ENCODE measurements around the gene IL4.

The IL4 gene

DNA sequence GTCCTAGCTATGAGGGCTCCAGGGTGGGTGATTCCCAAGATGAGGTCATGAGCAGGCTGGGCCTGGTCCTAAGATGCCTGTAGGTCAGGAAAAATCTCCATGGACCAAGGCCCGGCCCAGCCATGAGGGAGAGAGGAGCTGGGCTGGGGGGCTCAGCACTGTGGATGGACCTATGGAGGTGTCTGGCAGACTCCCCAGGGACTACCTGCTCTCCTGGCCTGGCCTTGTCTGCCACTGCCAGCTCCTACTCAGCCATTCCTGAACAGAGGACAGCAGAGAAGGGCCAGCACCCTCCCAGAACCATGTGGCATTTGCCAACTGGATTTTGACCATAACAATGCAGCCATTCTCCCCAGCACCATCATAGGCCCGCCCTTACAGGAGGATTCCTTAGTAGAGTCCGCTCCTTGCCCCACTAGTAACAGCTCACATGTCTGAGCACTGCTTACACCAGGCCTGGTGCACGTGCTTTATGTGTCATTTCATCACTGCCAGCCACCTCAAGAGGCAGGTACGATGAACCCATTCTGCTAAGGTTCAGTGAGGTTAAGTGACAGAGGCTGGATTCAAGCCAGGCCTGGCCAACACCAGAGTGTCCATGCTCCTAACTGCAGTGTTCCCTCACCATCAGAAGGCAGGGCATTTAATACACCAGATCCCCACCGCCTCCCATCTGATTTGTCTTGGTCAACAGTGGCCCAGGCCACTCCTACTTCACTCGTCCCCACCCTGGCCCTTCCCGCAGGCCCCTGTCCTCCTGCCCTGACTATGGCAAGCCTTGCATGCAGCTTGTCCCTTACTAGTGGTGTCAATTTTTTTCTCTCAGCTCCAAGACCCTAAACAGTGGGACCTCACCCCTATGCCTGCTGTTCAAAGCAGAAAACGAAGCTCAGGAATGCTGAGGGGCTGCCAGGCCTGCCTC, 15.1 kb upstream of the IL4 start:
- no peak for DNase-seq

DNA sequence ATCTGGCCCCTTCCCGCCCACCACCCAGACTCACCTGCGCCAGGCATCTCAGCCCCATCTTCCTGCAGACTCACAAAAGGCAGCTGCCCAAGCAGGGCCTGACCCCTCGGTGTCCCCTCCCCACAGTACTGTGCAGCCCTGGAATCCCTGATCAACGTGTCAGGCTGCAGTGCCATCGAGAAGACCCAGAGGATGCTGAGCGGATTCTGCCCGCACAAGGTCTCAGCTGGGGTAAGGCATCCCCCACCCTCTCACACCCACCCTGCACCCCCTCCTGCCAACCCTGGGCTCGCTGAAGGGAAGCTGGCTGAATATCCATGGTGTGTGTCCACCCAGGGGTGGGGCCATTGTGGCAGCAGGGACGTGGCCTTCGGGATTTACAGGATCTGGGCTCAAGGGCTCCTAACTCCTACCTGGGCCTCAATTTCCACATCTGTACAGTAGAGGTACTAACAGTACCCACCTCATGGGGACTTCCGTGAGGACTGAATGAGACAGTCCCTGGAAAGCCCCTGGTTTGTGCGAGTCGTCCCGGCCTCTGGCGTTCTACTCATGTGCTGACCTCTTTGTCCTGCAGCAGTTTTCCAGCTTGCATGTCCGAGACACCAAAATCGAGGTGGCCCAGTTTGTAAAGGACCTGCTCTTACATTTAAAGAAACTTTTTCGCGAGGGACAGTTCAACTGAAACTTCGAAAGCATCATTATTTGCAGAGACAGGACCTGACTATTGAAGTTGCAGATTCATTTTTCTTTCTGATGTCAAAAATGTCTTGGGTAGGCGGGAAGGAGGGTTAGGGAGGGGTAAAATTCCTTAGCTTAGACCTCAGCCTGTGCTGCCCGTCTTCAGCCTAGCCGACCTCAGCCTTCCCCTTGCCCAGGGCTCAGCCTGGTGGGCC, 13.9 kb upstream of the IL4 start:
- DNase-seq, result no peak

DNA sequence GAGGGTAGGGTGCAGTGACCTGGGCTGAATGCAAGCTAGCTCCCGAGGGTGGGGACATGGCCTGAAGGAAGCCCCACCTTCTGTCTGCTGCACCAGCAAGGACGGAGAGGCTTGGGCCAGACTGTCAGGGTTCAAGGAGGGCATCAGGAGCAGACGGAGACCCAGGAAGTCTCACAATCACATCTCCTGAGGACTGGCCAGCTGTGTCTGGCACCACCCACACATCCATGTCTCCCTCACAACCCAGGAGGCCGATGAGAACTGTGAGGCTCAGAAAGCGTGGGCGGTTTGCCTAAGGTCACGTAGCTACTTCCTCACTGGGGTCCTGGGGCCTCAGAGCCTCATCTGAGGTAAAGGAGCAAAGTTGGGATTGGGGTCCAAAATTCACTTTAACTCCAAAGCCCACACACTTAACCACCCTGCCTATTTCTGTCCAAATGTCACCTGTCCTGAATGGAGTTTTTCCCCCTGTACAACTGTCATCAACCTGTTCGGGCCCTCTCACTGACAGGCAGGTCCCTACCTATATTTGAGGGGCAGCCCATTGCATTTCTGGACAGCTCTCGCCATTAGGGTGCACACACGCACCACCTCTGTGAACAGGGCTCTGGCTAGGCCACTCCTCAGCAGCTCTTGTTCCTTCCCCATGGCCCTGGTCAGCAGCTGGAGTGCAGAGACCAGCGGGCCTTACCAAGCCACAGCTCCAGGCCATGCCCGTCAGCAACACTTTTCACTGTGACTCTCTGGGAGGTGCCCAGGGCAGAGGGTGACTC, 12.4 kb upstream of the IL4 start:
- DNase-seq, result peak; percentile 29 to 52

DNA sequence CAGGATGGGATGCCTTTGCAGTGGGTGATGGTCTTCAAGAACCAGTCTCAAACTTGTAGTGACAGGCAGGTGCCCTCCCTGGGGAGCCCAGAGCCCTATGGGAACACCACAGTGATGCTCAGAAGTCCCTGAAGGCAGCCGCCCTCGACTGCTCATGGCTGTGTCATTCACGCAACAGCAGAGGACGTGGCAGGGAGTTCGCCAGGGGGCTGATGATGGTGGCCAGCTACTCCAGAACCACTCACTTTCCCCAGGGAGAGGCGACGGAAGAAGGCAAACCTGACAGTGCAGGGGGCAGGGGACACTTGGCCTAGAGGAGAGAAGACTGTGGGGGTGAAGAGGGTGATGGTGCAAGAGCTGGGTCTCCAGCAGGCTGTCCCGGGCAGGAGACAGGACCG, 11.8 kb upstream of the IL4 start:
- no peak for DNase-seq

DNA sequence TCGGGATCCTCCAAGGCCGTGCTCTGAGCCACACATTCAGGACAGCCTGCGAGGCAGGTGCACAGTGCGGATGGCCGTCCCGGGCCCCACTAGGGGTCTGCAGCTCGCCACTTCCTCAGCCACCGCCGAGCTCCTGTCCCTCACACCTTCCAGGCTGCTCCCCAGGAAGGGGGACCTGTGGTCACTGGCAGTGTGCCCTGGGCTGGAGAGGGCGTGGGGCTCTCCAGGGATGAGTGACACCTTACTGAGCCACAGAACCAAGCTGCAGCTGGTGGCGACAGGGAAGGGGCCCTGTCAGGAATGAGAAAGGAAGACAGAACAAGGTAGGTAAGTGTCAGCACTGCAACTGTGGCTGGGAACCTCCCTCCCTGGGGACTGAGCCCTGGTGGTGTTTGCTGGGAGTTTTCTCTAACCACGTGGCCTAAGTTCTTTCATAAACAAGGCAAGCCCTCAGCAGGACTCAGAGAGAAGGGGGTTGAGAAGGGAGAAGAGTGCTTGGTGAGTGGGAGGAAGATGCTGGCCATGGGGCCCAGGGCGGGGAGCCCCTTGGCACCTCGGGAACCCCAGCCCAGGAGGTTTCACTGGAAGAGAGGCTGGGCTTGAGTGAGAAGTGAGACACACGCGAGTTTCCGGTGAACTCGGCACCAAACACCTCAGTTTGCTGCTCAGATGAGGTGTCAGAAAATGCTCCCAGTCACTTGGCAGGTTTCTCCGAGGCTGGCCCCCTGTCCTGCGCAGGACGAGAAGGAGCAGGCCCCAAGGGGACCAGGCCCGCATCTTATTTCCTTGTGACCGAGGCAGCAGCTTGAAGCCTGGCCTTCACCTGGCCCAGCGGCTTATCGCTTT, 10.6 kb upstream of the IL4 start:
- DNase-seq, result no peak

DNA sequence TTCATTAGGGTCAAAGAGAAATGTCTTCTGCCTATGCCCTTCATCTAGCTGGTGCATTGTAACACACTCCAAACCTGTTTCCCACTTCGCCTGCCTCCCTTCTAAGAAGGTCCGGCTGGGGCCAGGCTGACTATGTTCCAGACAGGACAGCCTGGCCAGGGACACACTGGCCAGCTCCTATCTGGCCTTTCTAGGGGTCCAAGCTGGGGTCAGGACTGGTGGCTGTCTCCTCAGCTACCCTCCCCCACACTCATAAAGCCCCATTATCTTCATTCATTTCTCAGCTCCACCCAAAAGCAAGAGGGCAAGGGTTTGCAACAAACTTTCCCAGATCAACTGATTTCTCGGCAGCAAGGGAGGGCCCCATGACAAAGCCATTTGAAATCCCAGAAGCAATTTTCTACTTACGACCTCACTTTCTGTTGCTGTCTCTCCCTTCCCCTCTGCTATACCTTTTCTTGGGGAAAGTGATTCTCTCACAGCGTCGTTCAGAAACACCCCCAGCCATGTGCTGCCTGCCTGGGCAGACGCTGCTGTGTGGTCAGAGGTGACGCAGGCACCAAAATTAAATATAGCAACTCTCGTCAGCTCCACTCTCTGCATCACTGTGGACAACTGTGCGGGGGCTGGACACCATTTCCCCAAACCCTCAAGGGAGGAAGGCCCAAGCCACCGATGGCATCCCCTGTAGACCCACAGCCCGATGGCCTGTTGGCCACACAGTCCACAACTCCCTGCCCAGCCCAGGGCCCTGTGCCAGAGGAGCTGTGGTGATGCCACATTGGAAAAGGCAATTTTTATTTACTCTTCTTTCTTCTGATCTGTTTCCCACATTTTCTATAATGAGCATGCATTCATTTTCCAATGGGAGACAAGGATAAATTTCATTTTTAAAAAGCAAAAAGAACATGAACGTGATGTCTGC, 9.8 kb upstream of the IL4 start:
- DNase-seq, result no peak

DNA sequence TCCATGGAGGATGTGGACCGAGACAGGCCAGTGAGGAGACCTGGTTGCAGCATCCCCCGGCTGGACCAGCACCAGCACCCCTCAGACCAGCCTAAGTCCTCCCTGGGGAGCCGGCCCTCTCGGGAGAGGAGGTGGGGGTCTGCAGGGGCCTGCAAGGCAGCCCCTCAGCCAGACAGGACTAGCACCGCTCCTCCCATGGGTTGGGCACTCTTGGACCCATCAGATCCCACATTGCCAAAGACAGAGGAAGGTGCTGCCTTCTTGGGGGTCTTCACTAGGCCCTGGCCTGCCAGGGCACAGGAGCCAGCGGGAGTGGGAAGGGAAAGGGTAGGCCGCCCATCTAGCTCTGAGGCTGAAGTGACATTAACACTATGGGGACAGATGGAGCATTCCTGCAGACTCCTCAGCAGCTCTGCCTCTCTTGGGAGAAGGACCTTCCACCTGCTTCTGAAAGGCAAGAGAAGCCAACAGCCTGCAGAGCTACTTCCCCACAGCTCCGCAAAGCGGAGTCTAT, 9.0 kb upstream of the IL4 start:
- DNase-seq, result no peak

DNA sequence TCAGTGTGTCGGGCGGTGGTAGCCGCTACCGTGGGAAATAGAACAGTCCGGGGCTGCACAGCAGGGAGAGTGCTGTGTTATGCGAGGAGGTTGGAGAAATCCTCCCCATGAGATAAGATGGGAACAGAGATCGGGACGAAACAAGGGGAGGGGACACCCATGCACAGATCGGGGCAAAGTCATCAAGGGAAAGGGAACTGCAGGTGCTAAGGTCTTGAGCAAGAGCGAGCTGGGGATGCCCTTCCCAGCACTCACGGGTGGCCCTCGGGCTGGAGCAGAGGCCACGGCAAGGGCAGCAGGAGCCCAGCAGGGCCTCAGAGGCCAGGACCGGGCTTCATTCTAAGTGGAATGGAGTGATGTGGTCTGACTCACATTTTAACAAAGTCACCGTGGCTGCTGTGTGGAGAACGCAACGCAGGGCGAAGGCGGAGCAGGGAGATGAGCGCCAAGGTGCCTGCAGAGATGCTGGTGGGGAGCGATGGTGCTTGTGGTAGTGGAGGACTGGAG, 8.2 kb upstream of the IL4 start:
- no peak for DNase-seq

DNA sequence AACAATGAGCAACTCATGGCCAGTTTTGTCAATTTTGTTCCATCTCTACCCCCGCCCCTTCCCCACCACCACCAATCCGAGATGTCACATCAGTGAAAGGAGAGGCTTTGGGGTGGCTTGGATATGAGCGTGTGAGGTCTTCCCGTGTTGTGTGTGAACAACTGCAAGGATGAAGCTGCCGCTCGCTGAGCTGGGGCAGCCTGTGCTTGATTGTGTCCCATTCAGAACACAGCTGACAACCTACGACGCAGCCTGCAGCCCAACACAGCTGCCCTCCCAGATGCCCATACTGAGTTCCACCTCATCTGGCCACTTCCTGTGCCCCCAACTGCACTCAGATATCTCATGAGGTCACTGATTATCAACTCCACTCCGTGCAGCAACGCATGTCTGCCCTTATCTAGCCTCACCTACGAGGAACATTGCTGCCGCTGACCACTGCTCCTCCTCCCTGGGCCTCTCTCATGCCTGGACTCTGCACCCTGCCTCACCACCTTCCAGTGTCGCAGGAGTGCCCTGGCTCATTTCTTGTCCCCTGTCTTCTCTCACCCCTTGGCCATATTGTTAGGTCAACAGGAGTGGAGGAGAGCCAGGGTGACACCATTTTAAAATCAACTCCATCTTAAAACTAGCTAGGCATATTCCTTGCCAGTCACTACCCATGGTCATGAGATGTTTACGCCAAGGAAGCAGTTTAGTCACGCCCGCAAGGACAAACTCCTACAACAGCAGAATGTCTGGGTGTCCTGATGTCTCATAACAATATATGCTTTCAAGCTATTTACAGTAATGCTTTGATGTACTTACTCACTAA, 7.3 kb upstream of the IL4 start:
- no peak for DNase-seq

DNA sequence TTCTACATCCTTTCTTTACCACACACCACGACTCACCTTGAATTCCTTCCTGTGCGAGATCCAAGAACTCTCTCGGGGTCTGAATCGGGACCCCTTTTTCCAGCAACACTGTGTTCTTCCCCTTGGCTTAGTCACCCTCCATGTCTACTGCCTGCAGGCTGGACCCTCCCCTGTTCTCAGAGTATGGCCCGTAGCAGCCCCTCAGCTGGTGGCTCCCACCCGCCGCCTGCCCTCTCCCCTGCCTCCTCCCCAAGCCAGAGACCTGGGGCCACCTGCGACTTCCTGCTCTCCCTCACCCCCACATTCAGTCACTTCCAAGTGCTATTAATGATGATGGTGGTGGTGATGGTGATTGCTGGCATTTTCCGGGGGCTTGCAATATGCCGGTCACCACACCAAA, 6.5 kb upstream of the IL4 start:
- no peak for DNase-seq

DNA sequence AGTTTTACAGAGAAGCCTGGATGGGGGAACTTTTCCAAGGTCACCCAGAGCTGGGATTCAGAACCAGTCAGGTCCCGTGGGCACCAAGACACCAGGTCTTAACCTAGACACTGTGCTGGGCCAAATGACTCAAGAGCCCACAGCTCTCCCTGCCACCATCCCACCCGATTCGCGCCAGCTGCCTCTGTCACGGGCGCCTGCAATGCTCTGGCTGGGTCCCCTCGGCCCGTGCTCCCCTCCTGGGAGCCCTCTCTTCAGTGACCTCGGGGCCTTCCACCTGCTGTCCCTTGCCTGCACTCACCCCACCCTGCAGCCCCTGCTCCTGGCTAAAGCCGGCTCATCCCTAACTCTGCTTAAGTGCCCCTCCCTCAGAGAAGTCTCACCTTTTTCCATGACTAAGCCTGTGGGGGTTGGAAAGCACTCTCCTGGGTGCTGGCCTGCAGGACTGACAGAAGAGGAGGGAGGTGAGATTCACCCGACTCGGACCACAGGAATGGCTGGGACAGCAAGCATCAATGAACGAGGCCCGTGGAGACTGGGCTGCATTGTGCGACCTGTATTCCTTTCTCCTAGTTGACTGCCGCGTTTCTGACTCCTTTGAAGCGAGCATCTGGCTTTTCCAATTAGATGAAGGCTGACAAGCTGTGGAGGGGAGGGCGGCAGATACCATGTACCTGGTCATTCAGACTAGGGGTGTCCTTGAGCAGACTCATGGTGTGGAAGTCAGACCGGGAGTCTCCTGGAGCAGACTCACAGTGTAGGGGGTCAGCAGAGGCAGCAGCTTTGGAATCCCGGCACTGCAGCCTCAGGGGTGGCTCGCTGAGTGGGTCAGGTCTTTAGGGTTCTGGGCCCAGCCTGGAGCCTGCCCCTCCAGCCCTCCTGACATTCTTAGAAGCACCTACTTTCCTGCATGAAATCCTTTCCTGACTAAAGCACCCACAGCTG, 5.8 kb upstream of the IL4 start:
- DNase-seq, result no peak

DNA sequence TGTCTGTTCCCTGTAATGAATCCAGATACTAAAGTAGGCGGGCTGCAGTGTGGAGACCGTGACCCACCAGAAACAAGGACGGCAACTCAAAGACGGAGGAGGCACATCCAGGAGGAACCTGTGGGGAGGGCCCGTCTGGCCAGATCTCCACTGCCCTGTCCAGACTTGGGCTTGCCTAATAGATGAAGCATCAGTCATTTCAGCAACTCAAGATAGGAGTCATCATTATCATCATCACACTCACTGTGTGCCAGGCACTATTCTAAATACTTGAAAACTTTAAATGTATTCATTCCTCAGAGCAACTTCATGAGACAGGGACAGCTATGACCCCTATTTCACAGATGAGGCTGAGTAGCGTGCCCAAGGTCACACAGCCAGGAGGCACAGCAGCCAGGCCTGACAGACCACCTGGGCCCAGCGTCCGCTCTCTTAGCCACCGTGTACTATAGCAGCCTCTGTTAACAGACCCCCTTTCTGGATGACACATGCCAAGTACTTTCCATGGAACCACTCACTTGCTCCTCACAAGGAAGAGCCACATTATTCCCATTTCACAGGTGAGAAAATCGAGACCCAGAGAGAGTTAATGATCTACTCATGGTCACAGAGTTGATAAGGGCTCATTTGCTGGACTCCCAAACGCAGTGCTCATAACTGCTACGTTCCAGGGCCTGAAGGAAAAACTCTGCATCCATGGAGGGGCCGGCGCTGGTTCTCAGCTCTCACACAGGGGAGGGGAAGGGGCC, 4.9 kb upstream of the IL4 start:
- no peak for DNase-seq

DNA sequence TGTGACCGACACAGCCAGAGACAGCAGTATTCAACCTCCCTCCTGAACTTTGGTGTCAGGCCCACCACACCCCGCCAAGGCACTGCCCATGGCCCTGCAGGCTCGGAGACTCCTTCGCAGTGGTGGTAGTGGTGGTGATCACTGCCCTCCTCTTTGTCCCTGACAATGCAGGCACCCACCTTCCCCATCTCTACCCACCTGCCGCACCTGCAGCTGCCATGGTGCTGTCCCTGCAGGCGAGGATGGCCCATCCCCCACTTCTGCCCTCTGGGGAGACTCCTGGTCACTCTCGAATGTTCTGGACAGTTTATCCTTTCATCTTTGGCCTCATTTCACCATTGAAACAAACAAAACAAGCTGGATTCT, 4.4 kb upstream of the IL4 start:
- DNase-seq, result no peak

DNA sequence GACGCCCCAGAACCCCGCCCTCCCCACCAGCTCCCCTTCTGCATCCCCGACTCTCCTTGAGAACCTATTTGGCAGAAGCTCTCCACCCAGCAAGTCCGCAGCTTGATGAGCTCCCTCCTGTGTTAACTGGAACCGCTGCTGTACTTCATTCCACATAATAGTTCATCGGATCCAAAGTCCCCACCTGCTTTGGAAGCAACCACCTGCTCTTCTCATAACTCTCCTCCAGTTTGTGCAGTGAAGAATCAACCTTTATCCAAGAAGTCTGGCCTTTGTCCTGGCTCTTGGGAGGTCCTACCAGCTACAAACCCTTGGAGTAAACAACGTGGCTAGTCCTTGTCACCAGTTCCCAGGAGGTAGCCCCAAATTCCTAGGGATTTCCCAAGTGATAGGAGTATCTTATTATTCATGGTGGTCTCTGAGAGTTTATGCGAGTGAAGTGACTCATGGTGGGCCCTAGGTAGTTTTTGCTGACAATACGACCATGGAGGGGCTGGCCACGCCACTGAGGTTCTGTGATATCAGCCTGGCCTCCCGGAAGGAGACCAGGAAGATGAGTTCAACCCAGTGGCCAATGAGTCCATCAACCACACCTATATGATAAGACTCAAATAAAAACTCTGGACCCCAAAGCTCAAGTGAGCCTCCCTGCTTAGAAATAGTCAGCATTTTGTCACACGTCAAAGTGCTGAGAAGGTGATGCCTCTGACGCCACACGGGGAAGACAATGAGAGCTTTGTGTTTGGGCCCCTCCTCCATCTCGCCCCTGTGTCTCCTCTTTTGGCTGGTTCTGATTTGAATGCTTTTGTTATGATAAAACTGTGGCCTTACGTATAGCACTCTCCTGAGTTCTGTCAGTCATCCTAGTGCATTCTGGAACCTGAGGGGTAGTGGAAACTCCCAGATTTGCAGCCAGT, 3.6 kb upstream of the IL4 start:
- no peak for DNase-seq

DNA sequence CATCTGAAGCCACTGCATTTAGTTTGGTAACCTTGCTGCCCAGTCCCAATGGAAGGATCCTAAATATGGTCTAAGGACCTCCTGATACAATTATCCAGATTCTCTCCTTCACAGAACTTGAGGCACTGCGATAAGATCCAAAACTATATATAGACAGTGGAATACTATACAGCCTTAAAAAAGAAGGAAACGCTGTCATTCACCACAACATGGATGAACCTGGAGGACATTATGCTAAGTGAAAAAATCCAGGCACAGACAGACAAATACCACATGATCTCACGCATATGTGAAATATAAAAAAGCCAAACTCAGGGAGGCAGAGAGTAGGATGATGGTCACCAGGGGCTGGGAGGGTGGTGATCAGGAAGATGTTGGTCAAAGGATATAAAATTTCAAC, 2.8 kb upstream of the IL4 start:
- DNase-seq, result no peak

DNA sequence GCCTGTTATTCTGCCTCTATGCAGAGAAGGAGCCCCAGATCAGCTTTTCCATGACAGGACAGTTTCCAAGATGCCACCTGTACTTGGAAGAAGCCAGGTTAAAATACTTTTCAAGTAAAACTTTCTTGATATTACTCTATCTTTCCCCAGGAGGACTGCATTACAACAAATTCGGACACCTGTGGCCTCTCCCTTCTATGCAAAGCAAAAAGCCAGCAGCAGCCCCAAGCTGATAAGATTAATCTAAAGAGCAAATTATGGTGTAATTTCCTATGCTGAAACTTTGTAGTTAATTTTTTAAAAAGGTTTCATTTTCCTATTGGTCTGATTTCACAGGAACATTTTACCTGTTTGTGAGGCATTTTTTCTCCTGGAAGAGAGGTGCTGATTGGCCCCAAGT, 301 bp upstream of the IL4 start:
- no peak for DNase-seq

All from inflammatory macrophage (primary cell).